CD4-positive, alpha-beta T cell treated with Interleukin-17A for 4 hours (primary cell): ENCODE results near the gene CRY2.

Experiments used
- DNase-seq: peaks from one replicate; pipeline ENCODE4 v3.0.0-alpha.2; 2020; ENCODE audit warnings: mixed read lengths

CRY2 gene

GRCh38 chr11:45879803-45880686, 32.8 kb downstream of the CRY2 start:
- DNase-seq = no peak

- DNase-seq = no peak
Measured at GRCh38 chr11:45880772-45881570, 33.7 kb downstream of the CRY2 start.

GRCh38 chr11:45881708-45882368, 34.6 kb downstream of the CRY2 start:
- no peak for DNase-seq

GRCh38 chr11:45884596-45885185, 37.4 kb downstream of the CRY2 start:
- DNase-seq = no peak

GRCh38 chr11:45885274-45885920, 38.1 kb downstream of the CRY2 start, which contains the start of gene MAPK8IP1:
Gene MAPK8IP1 (plus strand): TSS chr11:45885651. CDS start chr11:45885821, 170 bp downstream.
- DNase-seq = peak; percentile 66

- no peak for DNase-seq
Measured at GRCh38 chr11:45885921-45886721, 38.8 kb downstream of the CRY2 start.

- DNase-seq = no peak
Measured at GRCh38 chr11:45886816-45887520, 39.7 kb downstream of the CRY2 start.

- no peak for DNase-seq
Measured at GRCh38 chr11:45887587-45887986, 40.3 kb downstream of the CRY2 start.

GRCh38 chr11:45889555-45889954, 42.3 kb downstream of the CRY2 start:
- no peak for DNase-seq

- DNase-seq = no peak
Measured at GRCh38 chr11:45889966-45890365, 42.7 kb downstream of the CRY2 start.

GRCh38 chr11:45890886-45891550, 43.7 kb downstream of the CRY2 start:
- DNase-seq = no peak

- DNase-seq = no peak
Measured at GRCh38 chr11:45892856-45893255, 45.6 kb downstream of the CRY2 start.

- DNase-seq = no peak
Measured at GRCh38 chr11:45894555-45895247, 47.4 kb downstream of the CRY2 start.

GRCh38 chr11:45895553-45896259, 48.4 kb downstream of the CRY2 start:
- DNase-seq = no peak

GRCh38 chr11:45896422-45896984, 49.2 kb downstream of the CRY2 start:
- DNase-seq = no peak

- DNase-seq = no peak
Measured at GRCh38 chr11:45897556-45897955, 50.3 kb downstream of the CRY2 start.

- no peak for DNase-seq
Measured at GRCh38 chr11:45899086-45899447, 51.8 kb downstream of the CRY2 start.

GRCh38 chr11:45899448-45900174, 52.3 kb downstream of the CRY2 start:
- DNase-seq = peak; percentile 60
